NCI-H510A treated with DMSO at 0.1 percent for 48 hours (cell line): ENCODE results near the gene TPRA1.

Source experiments
- DNase-seq: peaks from one replicate; lab custom pipeline; 2025; lab: John Stamatoyannopoulos, UW

Gene TPRA1

GRCh38 chr3:127590593-127591465 is at the start of gene TPRA1:
Gene TPRA1, minus strand, starts transcription at chr3:127590733. Its CDS starts 10,587 bp downstream, at chr3:127580146.
- peak; percentile 83 for DNase-seq

GRCh38 chr3:127640042-127640355 is 49.5 kb upstream of the TPRA1 start:
- DNase-seq = no peak

- no peak for DNase-seq
Observed at GRCh38 chr3:127639173-127640041, 48.9 kb upstream of the TPRA1 start.

GRCh38 chr3:127637971-127638370 is 47.4 kb upstream of the TPRA1 start:
- DNase-seq = no peak

DNA sequence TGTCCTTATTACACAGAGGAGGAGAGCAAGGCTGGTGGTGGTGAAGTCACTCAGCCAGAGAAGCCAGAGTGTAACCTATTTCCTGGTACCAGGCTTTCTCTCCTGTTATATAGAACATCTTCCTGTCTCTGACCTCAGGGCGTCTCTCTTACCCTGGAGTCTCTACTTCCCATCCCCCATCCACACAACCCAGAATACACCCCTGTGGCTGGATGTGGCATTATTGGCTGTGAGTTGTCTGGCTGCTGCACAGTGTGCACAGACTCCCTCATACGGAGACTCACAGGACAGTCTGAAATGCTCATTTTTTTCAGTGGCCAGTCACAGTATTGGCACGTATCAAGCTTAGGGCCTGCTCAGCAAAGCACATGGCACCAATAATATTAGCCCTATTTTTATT is 47.0 kb upstream of the TPRA1 start:
- no peak for DNase-seq

DNA sequence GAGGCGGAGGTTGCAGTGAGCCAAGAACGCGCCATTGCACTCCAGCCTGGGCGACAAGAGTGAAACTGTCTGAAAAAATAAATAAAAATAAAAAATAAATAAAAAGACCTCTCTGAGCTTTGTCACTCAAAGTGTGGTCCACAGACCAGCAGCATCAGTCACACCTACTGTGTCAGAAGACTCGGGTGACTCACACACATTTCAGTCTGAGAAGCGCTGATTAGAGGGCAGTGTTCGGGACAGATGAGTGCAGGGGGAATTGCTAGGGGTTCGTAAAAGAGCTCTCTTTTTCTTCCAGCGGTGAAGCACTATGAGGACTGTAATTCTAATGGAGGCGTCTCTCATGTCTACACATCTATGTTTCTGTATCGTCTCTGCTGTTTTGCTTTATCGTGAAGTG is 44.1 kb upstream of the TPRA1 start:
- no peak for DNase-seq

- no peak for DNase-seq
Observed at GRCh38 chr3:127632035-127632820, 41.7 kb upstream of the TPRA1 start.

DNA sequence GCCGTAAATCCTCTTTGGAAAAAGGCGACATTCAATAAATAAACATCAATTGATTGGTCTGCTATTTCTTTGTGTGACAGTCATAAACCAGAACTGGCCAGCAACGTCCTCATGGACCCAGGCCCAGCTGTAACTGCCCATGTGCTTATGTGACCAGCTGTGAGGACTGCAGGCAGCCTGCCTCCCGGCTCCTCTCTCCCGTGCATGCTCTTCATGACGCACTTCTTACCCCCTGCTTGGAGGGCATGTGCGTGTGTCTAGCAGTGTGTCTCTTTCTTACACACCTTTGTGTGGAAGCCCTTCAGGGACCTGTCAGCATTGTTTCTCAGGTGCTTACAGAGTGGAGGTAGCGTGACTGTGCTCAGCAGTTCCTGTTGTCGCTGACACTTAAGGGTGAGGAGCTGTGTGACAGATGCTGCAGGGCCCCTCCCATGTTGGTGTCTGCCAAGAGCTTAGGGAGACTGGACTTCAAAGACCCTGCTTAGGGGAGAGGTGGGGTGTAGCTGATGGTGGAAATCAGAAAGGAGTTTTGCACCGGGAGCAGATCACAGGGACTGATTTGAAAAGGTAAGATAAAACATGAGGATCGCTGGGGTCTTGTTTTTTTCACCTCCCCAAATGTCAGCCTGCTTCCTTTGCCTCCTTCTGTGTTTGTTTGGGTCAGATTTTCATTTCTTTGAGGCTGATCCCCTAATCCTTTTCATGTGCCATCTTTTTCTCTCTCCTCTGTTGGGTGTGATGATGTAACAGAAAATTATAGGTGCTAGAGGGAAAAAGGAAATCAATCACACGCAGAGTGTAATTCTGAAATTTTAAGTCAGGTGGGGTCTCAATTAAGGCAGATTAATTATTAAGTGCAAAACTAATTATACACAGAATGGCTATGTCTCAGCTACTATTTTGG is 40.5 kb upstream of the TPRA1 start:
- DNase-seq = peak; percentile 9

DNA sequence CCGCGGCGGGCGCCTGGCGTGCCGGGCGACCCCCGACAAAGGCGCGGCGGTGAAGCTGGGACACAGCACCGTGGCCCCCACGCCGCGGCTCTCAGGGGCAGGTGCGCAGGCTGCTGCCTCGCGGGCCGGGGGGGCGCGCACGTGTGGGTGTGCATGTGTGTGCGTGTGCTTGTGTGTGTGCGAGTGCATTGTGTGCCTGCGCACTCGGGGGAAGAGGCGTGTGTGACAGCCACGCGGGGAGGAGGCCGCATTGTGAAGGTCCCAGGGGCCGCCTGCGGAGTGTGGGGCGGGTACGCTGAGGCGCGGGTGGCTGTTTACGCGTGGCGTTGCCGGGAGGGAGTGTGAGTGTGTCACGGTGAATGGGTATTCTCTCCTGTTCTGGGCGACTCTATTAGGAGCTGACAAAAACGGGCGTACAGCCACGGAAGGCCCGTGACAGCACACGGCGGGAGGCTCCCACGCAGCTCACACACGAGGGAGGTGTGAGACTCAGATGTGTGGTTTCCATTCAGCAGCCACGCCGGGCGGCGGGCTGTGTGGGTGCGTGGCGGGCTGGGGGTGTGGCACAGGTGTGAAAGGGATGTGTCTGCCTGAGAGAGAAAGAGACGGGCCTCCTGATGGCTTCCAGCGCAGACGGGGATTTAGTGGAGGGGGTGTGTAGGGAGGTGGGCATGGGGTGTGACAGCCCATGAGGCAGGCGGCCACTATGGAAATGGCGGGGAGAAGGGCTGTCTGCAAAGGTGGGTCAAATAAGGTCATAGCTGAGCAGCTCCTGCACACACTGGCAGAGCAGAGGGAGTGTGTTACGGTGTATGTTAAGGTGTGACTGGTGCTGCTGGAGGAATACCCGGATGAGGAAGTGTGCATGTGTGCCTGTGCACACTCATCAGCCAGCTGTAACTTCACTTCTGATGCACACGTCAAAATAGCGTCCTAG is 39.2 kb upstream of the TPRA1 start:
- DNase-seq = no peak

- DNase-seq = peak; percentile 19
Observed at GRCh38 chr3:127628788-127629466, 38.4 kb upstream of the TPRA1 start, which contains the start of gene PODXL2. Gene PODXL2, plus strand, starts transcription at chr3:127629185. Its CDS starts 35 bp downstream, at chr3:127629220.

DNA sequence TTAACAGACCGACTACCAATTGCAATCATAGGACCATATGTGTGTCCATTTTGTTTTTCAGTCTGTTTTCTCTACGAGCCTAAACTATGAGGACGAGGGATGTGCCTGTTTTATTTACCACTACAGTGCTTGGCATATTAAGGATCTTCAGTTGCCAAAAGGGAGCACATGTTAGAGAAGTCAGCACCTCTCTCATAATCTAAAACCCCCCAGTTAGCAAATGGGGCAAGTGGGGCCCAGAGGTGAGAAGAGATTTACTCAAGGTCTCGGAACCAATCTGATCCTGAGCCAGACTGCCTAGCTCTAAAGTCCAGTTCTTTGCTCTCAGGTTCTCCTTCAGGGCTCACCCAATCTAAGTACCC is 37.9 kb upstream of the TPRA1 start:
- DNase-seq = no peak

DNA sequence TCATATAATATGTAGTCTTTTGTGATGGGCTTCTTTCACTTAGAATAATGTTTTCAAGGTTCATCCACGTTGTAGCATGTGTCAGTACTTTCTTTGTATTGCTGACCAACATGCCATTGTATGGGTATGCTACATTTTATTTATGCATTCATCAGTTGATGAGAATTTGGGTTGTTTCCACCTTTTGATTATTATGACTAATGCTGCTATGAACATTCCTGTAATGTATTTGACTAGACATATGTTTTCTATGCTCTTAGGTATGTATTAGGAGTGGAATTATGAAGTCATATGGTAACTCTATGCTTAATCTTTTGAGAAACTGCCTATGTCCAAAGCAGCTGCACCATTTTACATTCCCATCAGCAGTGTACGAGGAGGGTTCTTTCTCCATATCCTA is 35.3 kb upstream of the TPRA1 start:
- no peak for DNase-seq

- DNase-seq = no peak
Observed at GRCh38 chr3:127624063-127624462, 33.5 kb upstream of the TPRA1 start.

DNA sequence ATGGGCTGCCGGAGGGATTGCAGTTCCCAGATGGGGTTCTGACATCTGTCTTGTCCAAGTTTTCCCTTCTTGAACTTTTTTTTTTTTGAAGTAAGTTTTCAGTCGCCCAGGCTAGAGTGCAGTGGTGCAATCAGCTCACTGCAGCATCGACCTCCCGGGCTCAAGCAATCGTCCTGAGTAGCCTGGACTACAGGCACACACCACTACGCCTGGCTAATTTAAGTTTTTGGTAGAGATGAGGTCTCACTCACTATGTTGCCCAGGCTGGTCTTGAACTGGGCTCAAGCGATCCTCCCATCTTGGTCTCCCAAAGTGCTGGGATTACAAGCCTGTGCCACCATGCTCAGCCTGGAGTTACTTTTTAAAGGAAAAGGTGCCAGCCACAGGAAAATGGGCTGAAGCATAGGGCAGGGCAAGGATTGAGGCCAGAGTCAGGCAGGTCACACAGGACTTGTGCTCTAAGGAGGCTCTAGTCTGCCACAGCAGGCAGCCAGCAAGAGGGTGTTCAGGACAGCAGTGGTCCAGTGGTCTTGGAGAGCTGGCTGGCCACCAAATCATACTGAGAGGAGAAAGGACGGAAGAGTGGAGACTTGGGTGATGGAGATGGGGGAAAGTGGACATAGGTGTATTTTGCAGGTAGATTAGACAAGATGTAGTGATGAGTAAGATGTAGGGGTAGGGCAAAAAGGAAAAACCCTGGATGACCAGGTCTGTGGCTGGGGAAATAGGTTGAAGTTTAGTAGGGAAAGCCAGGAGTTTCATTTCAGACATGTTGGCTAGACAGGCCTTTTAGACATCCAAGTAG is 32.4 kb upstream of the TPRA1 start:
- no peak for DNase-seq

- DNase-seq = no peak
Observed at GRCh38 chr3:127622031-127622430, 31.5 kb upstream of the TPRA1 start.

GRCh38 chr3:127620637-127621375 is 30.3 kb upstream of the TPRA1 start:
- no peak for DNase-seq

DNA sequence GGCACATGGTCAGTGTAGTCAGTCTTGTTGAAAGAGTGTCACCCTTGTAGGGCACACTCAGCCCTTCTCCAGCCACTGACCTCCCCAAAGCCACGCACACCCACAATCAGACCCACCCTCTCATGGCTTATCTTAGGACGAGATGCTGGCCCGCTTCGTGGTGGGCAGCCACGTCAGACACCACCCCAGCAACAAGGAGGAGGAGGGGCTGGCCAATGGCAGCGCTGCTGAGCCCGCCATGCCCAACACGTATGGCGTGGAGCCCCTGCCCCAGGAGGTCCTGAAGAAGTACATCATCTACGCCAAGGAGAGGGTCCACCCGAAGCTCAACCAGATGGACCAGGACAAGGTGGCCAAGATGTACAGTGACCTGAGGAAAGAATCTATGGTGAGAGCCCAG is 28.4 kb upstream of the TPRA1 start:
- DNase-seq = no peak
